ENCODE results near the gene TMC6. TPM values are rescaled to one million over a fixed set of nuclear protein-coding genes. Genes with fewer than 3 reads are reported as not detected.

Gene TMC6
- total and polyA plus RNA-seq, 7 donors: 5.3 to 145 (median 10.5) TPM

GRCh38 chr17:78111016-78111726, 17.4 kb downstream of the TMC6 start:
- peaks cover 0 to 20% (median 6%) of the 10 kb centered on the region in 3 donors for H3K27me3 ChIP-seq
- peak; percentile 58 for DNase-seq
- 89 to 92% methylated on average over 19 of the region's 19 CpGs for WGBS, 2 donors
- H3K27ac ChIP-seq: no peak overlapping the region
- TF ChIP-seq POLR2AphosphoS5 (IDR thresholded peaks at IDR 0.05) (no peak), CTCF (IDR thresholded peaks at IDR 0.05) (no peak), POLR2A (IDR thresholded peaks at IDR 0.05) (no peak), EP300 (IDR thresholded peaks at IDR 0.05) (no peak)
- intact Hi-C loops (cut with DNase I): loop anchor here (10.0 kb wide), 1 partner anchor 314 kb away; no protein-coding TSS in a partner anchor
- no peak overlapping the region for H3K4me3 ChIP-seq
- H3K36me3 ChIP-seq: peaks cover 0 to 8% (median 0%) of the 10 kb centered on the region in 4 donors
- no peaks in the 10 kb centered on the region for H3K9me3 ChIP-seq
- peaks cover 0 to 8% (median 4%) of the 10 kb centered on the region in 4 donors for H3K4me1 ChIP-seq

- no peak overlapping the region for H3K27ac ChIP-seq
- TF ChIP-seq POLR2A (IDR thresholded peaks at IDR 0.05): no peak
- TF ChIP-seq EP300 (IDR thresholded peaks at IDR 0.05): no peak
- TF ChIP-seq POLR2AphosphoS5 (IDR thresholded peaks at IDR 0.05): no peak
- TF ChIP-seq CTCF (IDR thresholded peaks at IDR 0.05): no peak
- WGBS, 2 donors: 87 to 90% methylated on average over 22 of the region's 22 CpGs
- no peak for DNase-seq
- H3K9me3 ChIP-seq: no peaks in the 10 kb centered on the region
- H3K4me1 ChIP-seq: peaks cover 0 to 8% (median 4%) of the 10 kb centered on the region in 4 donors
- no peak overlapping the region for H3K4me3 ChIP-seq
- intact Hi-C loops (cut with DNase I): loop anchor here (10.0 kb wide), 1 partner anchor 314 kb away; no protein-coding TSS in a partner anchor
- peaks cover 0 to 12% (median 0%) of the 10 kb centered on the region in 4 donors for H3K36me3 ChIP-seq
- H3K27me3 ChIP-seq: peaks cover 0 to 20% (median 6%) of the 10 kb centered on the region in 3 donors
Measured at GRCh38 chr17:78110363-78111015, 18.1 kb downstream of the TMC6 start.

DNA sequence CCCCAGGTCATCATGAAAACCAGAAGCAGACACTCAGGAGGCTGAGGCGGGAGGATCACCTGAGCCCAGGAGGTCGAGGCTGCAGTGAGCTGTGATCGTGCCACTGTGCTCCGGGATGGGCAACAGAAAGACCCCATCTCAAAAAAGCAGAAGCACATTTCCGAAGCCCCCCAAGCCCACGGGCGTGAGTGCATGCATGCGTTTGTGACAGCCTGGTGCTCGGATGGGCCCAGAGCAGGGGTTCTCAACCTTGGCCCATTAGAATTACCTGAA, 19.1 kb downstream of the TMC6 start:
- TF ChIP-seq POLR2A (IDR thresholded peaks at IDR 0.05) (no peak), EP300 (IDR thresholded peaks at IDR 0.05) (no peak)
- Histone ChIP-seq H3K27ac (no peak overlapping the region), H3K27me3 (peaks cover 0 to 13% (median 6%) of the 10 kb centered on the region in 3 donors), H3K36me3 (peaks cover 0 to 22% (median 3%) of the 10 kb centered on the region in 4 donors), H3K9me3 (no peaks in the 10 kb centered on the region), H3K4me1 (peaks cover 0 to 8% (median 4%) of the 10 kb centered on the region in 4 donors), H3K4me3 (no peak overlapping the region)
- DNase-seq: peak; percentile 33
- intact Hi-C loops (cut with DNase I): no loop called here
- 81 to 95% methylated on average over 9 of the region's 9 CpGs for WGBS, 2 donors

GRCh38 chr17:78108726-78109488, 19.6 kb downstream of the TMC6 start:
- Histone ChIP-seq H3K27ac (no peak overlapping the region), H3K4me1 (peaks cover 0 to 8% (median 4%) of the 10 kb centered on the region in 4 donors), H3K4me3 (no peak overlapping the region), H3K36me3 (peaks cover 0 to 27% (median 7%) of the 10 kb centered on the region in 4 donors), H3K27me3 (peaks cover 0 to 11% (median 4%) of the 10 kb centered on the region in 3 donors), H3K9me3 (no peaks in the 10 kb centered on the region)
- no peak for TF ChIP-seq POLR2A (IDR thresholded peaks at IDR 0.05)
- intact Hi-C loops (cut with DNase I): no loop called here
- peak; percentile 58 for DNase-seq
- WGBS, 2 donors: 83 to 85% methylated on average over 18 of the region's 18 CpGs

DNA sequence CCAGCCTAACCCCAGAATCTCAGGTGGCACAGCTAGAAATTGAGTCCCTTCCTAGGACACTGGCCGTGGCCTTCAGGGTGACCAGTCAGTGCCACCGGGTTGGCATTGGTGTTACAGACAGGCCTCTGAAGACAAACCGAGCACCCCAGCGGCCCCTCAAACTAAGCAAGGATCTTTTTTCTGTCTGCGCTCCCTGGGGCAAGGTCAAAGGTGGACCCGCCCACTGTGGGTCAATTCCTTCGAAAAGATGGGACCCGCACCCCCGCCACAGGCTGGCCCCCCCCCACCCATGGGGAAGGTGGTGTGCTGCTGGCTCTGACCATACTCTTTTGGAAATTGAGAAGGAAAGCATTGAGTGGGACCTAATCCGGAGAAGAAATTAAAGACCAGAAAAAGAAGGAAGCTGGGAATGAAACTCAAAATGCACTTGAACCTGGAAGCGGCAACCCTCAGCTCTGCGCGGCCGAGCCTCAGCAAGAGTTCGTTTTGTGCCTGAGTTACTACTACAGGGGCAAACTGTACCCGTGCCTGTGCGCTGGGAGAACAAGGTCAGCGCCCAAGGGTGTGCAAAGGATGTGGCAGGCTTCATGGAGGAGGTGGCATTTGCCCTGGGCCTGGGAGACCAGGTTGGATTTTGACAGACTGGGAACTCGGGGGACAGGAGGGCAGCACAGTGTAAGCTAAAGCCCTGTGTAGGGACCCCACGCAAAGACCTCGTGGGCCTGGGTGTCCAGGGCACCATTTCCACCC, 20.4 kb downstream of the TMC6 start:
- WGBS, 2 donors: 93 to 94% methylated on average over 21 of the region's 21 CpGs
- peaks cover 0 to 5% (median 0%) of the 10 kb centered on the region in 3 donors for H3K27me3 ChIP-seq
- no peak overlapping the region for H3K27ac ChIP-seq
- intact Hi-C loops (cut with DNase I): no loop called here
- no peak overlapping the region for H3K4me3 ChIP-seq
- DNase-seq: peak; percentile 60
- peaks cover 0 to 35% (median 11%) of the 10 kb centered on the region in 4 donors for H3K36me3 ChIP-seq
- no peaks in the 10 kb centered on the region for H3K9me3 ChIP-seq
- H3K4me1 ChIP-seq: peaks cover 0 to 8% (median 4%) of the 10 kb centered on the region in 4 donors
- TF ChIP-seq EP300 (IDR thresholded peaks at IDR 0.05) (no peak), CTCF (IDR thresholded peaks at IDR 0.05) (no peak), POLR2AphosphoS5 (IDR thresholded peaks at IDR 0.05) (no peak), POLR2A (IDR thresholded peaks at IDR 0.05) (no peak)

Data from sigmoid colon (tissue), 7 donors.